Upper lobe of right lung (tissue), 1 donor: ENCODE data around the gene FGGY. TPM values are rescaled to one million over a fixed set of nuclear protein-coding genes. Genes with fewer than 3 reads are reported as not detected.

Source experiments
- ATAC-seq: fragments of 200-7000 bp; cut with Tn5 transposase; one replicate; pipeline ENCODE4 v1.9.1; 2020; ENCODE audit warnings: mild to moderate bottlenecking, moderate library complexity
- DNase-seq: peaks from one replicate; pipeline ENCODE4 v3.0.0-alpha.2; 2020
- H3K27ac ChIP-seq: fragments of 200-600 bp; one replicate; pipeline ENCODE4 v1.8.0; 2022
- H3K27me3 ChIP-seq: fragments of 200-600 bp; one replicate; pipeline ENCODE4 v1.8.0; 2022; ENCODE audit warnings: mild to moderate bottlenecking
- H3K36me3 ChIP-seq: fragments of 200-600 bp; one replicate; pipeline ENCODE4 v1.8.0; 2022
- H3K4me1 ChIP-seq: fragments of 200-600 bp; one replicate; pipeline ENCODE4 v1.8.0; 2022
- H3K4me3 ChIP-seq: fragments of 200-600 bp; one replicate; pipeline ENCODE4 v1.8.0; 2022; ENCODE audit warnings: mild to moderate bottlenecking
- H3K9me3 ChIP-seq: fragments of 200-600 bp; one replicate; pipeline ENCODE4 v1.8.0; 2022
- intact Hi-C: fragments of 100-400 bp; cut with DNase I; formaldehyde crosslinking; loops from one replicate; pipeline ENCODE4 v1.11.0; 2022
- total RNA-seq: library from RNA; stranded (reverse); fragmentation: NEBNext Ultra II Directional; extraction: Animal tissue kit (Norgen Biotek cat#: 25700); gene quantifications from one replicate; pipeline ENCODE4 v1.2.1, GENCODE V29; 2021
- TF ChIP-seq, protein P1 (sequence below): fragments of 200-600 bp; IDR thresholded peaks from one replicate; pipeline ENCODE4 v1.8.0; 2022; ENCODE audit warnings: antibody characterized with exemption
- donor health status: DM: no; HTN: yes; CAD: no; lungs with severe emphysema.

The FGGY gene
- total RNA-seq, 1 donor from 2014 or later = 39.2 TPM

DNA sequence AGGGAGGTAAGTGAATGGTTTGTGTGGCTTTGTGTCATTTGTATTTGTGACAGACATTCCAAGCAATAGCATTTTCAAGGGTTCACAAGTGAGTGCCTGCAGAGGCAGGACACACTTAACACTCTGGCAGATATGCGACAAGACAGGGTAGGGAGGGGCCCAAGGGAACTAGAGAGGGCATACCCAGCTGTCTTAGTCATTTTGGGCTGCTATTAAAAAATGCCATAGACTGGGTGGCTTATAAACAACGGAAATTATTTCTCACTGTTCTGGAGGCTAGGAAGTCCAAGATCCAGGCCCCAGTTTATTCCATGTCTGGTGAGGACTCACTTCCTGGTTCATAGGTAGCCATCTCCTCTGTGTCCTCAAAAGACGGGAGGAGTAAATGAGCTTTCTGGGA lies 137.4 kb downstream of the FGGY start:
- Histone ChIP-seq H3K4me3 (no peak overlapping the region), H3K36me3 (no peaks in the 10 kb centered on the region), H3K27ac (no peak overlapping the region), H3K9me3 (no peaks in the 10 kb centered on the region), H3K4me1 (peaks cover 21% of the 10 kb centered on the region), H3K27me3 (no peaks in the 10 kb centered on the region)
- ATAC-seq (peak; percentile 76), DNase-seq (no peak)
- intact Hi-C loops = no loop called here
- TF ChIP-seq, protein P1, sequence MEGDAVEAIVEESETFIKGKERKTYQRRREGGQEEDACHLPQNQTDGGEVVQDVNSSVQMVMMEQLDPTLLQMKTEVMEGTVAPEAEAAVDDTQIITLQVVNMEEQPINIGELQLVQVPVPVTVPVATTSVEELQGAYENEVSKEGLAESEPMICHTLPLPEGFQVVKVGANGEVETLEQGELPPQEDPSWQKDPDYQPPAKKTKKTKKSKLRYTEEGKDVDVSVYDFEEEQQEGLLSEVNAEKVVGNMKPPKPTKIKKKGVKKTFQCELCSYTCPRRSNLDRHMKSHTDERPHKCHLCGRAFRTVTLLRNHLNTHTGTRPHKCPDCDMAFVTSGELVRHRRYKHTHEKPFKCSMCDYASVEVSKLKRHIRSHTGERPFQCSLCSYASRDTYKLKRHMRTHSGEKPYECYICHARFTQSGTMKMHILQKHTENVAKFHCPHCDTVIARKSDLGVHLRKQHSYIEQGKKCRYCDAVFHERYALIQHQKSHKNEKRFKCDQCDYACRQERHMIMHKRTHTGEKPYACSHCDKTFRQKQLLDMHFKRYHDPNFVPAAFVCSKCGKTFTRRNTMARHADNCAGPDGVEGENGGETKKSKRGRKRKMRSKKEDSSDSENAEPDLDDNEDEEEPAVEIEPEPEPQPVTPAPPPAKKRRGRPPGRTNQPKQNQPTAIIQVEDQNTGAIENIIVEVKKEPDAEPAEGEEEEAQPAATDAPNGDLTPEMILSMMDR = no peak

DNA sequence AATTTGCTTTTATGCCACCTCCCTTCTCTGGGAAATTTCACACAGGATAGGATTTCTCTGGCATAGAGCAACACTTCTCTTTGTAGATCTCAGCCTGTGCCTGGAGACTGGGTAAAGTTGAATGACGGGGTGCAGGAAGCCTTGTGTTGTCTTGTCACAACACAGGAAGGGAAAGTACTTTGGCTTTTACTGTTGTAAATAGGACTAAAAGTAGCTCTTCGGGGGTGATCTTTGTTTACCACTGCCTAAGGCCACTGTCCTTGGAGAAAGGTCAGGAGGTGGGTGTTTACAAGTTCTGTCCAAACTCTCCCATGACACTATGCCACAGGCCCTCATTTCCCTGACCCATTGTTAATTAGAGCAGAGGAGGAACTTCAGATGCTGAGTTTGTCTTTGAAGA lies 139.7 kb downstream of the FGGY start:
- H3K27me3 ChIP-seq = no peaks in the 10 kb centered on the region
- no peak overlapping the region for H3K4me3 ChIP-seq
- peaks cover 21% of the 10 kb centered on the region for H3K4me1 ChIP-seq
- H3K27ac ChIP-seq = no peak overlapping the region
- TF ChIP-seq, protein P1 = no peak
- DNase-seq (no peak), ATAC-seq (peak; percentile 19)
- intact Hi-C loops = no loop called here
- no peaks in the 10 kb centered on the region for H3K36me3 ChIP-seq
- H3K9me3 ChIP-seq = no peaks in the 10 kb centered on the region

DNA sequence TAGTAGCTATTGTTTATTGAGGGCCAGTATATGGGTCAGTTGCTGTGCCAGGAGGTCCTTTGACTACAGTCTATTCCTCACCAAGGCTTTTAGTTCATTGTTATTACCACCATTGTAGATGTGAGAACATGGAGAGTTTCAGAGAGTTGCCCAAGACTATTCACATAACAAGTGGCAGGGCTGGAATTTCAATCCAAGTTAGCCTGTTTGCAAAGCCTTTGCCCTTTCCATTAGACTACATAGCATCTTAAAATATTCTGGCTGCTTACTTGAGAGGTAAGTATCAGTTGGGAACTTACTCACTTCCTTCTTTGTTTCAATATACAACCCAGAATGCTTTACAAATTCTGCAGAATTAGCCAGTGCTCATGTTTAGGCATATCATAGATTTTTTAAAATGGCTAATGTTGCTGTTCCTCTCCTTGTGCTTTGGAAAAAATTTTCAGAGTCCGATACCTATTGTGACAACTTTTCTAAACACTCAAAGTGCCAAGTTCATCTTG lies 141.2 kb downstream of the FGGY start:
- intact Hi-C loops = no loop called here

DNA sequence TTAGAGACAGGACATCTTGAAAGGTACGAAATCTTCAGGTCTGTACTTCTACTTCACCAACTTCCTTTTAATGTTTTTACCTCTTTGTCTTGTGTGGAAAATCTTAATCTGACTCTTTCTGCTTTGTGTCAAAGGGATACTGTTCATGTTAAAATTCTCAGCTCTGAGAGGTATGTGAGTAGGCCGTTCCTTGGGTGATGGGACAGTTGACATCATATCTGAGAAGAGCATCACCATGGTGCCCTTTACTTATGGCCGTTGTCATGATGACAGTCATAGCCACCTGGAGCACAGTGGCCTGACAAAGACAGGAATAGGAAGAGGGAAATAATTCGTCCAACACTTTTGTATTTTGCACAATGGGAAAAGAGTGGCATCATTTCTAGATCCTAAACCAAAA lies 145.6 kb downstream of the FGGY start:
- TF ChIP-seq, protein P1 = no peak
- no peak overlapping the region for H3K27ac ChIP-seq
- no peaks in the 10 kb centered on the region for H3K9me3 ChIP-seq
- no peak overlapping the region for H3K4me3 ChIP-seq
- intact Hi-C loops = no loop called here
- ATAC-seq (no peak), DNase-seq (no peak)
- H3K27me3 ChIP-seq = no peaks in the 10 kb centered on the region
- peaks cover 11% of the 10 kb centered on the region for H3K4me1 ChIP-seq
- no peaks in the 10 kb centered on the region for H3K36me3 ChIP-seq

More for the DNA sequence above, 141.2 kb downstream of the FGGY start:
- Histone ChIP-seq H3K4me1 (peaks cover 12% of the 10 kb centered on the region), H3K4me3 (no peak overlapping the region), H3K9me3 (no peaks in the 10 kb centered on the region), H3K27me3 (no peaks in the 10 kb centered on the region), H3K27ac (no peak overlapping the region), H3K36me3 (no peaks in the 10 kb centered on the region)
- DNase-seq = no peak
- TF ChIP-seq, protein P1 = no peak
- peak; percentile 58 for ATAC-seq

DNA sequence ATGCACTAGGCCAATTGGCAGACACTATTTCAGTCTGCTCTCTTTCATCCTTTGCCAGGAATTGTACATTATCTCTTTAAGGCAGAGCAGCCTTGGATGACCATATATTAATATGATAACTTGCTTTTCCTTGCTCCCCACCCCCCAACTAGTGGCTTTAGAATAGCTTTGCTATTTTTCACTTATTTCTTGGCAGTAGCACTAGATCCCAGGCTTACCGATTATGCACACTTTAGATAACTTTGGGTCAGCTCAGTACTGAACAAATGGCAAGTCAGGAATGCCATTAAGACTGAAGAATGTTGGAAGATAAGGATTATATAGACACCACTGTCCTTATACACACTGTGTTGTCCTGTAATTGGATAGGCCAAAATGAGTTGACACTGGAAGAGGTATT lies 146.4 kb downstream of the FGGY start:
- H3K27me3 ChIP-seq = no peaks in the 10 kb centered on the region
- intact Hi-C loops = no loop called here
- TF ChIP-seq, protein P1 = no peak
- DNase-seq (no peak), ATAC-seq (no peak)
- no peaks in the 10 kb centered on the region for H3K9me3 ChIP-seq
- H3K27ac ChIP-seq = no peak overlapping the region
- H3K36me3 ChIP-seq = no peaks in the 10 kb centered on the region
- H3K4me1 ChIP-seq = peaks cover 9% of the 10 kb centered on the region
- H3K4me3 ChIP-seq = no peak overlapping the region

DNA sequence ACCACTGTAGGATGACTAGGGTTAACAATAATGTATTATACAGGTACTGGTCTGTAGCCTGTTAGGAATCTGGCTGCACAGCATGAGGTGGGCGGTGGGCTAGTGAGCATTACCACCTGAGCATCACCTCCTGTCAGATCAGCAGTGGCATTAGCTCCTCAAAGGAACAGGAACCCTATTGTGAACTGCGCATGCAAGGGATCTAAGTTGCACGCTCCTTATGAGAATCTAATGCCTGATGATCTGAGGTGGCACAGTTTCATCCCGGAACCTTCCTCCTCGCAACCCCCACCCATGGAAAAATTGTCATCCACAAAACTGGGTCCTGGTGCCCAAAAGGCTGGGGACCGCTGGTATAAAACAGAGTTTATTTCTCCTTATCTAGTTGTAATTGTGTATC lies 147.6 kb downstream of the FGGY start:
- Histone ChIP-seq H3K27ac (peak overlapping the region; percentile 32), H3K4me3 (no peak overlapping the region), H3K9me3 (no peaks in the 10 kb centered on the region), H3K4me1 (peaks cover 8% of the 10 kb centered on the region), H3K36me3 (no peaks in the 10 kb centered on the region), H3K27me3 (no peaks in the 10 kb centered on the region)
- TF ChIP-seq, protein P1 = no peak
- intact Hi-C loops = no loop called here
- ATAC-seq (no peak), DNase-seq (no peak)
